GM19397 (cell line): Measurements from ENCODE around the gene GPSM1.

ENCODE experiments used
- ATAC-seq: cut with Tn5 transposase; IDR thresholded peaks from one replicate; pipeline ENCODE4 v1.9.1; 2021; ENCODE audit warnings: mild to moderate bottlenecking, moderate library complexity; ENCODE audit not compliant: unreplicated experiment

The GPSM1 gene

DNA sequence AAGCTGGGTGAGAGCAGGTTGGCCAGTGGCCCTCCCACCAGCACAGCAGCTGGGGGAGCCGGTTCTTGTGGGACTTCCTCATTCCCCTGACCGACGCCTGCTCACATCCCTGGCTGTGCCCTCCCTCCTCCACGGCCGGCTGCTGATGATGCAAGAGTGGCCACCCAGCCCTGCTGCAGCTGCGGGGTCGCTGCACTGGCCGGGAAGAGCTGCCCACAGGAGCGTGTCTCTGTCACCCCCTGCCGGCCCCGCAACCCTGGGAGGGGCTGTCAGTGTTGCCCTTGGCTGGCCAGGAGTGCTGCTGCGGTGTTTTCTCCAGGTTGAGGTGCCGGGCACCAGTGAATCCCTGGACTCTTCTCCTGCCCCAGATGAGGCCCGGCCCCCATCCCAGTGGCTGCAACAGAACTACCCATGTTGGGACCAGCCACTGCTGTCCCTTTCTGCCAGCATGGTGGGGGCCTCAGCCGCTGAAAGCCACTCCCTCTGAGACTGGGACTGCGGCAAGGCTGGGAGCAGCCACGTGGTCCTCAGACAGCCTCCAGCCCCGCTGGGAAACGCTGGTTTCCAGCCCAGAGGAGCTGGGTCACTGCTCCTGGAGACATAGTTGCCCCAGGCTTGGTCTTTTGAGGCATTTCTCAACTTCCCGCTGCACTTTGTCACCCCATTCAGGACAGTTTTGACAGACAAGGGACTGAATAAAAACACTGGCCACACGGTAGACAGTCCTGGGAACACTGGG, 45.4 kb downstream of the GPSM1 start:
- no peak for ATAC-seq

DNA sequence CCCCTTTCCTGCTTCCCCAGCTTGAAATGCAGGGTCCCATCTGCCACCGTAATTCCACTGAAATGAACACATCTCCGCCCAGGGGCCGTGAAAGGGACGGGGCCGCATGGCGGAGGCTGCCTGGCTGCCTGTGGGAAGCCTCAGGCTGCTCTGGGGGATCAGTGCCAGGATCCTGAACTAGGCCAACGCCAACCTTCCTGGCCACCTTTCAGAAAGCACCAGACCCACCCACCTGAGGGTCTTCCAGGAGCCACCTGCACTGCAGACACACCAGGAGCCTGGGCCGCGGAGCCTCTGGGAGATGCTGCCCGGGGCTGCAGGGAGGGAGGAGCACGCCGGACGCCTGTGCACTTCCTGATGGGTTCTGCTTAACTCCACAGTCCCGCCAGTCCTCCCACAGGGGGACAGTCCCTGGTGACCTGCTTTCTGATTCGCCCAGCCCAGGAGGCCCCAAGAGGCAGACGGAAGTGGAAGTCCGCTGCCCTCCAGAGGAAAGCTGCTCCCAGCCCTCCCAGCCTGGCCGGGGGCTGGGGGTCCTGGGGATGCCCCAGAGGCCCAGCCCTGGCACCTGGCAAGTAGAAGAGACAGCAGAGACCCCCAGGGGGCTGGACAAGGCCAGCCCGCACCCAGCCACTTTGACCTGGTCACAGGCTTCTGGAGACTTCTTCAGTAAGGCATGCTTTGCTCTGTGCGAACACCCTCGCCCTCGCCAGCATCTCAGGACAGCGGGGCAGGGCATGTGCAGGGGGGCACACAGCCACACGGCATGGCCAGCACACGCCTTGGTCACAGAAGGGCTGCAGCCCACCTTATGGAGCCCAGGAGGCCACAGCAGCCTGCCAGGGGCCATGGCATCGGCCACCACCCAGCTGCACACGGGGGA, 46.2 kb downstream of the GPSM1 start, which contains the start of gene CARD9:
CARD9 (minus strand) TSS at position 370 of the 883 bp plus-strand sequence. CDS start 1,591 bp downstream, outside the sequence.
- no peak for ATAC-seq

GRCh38 chr9:136374183-136374575, 46.8 kb downstream of the GPSM1 start:
- ATAC-seq = no peak

DNA sequence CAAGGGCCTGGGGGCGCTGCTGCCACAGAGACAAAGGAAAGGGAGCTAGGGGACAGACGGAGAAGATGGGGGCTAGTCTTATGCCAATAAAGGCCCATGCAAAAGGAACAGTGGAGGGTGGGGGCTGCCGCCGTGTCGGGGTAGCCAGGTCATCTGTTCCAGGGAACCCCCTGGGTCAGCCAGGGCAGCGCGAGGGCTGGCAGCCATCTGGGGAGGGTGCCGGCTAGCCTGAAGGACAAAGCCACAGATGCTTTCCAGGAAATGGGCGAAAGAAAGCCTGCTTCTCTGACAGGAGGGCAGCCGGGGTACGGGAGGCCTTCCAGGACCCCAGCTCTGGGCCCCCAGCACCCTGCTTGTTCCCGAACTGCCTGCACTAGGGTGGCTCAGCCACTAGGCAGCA, 47.8 kb downstream of the GPSM1 start:
- no peak for ATAC-seq

DNA sequence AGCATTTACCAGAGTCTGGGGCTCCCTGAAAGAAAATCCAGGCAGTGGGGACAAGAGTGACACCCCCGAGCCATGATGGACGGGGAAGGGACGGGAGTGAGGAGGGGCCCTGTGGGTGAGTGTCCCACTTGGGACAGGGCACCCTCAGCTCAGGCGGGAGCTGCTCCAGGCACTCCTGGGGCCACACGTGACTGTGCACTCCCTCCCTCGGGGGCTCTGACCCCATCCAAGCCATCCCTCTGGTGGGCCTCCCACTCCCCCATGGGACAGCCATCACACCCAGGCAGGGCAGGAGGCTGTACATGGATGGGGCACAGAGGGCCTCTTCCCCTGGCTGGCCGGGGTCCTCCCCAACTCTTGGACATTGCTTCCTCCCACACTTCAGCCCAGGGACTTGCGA, 49.1 kb downstream of the GPSM1 start:
- ATAC-seq = no peak

DNA sequence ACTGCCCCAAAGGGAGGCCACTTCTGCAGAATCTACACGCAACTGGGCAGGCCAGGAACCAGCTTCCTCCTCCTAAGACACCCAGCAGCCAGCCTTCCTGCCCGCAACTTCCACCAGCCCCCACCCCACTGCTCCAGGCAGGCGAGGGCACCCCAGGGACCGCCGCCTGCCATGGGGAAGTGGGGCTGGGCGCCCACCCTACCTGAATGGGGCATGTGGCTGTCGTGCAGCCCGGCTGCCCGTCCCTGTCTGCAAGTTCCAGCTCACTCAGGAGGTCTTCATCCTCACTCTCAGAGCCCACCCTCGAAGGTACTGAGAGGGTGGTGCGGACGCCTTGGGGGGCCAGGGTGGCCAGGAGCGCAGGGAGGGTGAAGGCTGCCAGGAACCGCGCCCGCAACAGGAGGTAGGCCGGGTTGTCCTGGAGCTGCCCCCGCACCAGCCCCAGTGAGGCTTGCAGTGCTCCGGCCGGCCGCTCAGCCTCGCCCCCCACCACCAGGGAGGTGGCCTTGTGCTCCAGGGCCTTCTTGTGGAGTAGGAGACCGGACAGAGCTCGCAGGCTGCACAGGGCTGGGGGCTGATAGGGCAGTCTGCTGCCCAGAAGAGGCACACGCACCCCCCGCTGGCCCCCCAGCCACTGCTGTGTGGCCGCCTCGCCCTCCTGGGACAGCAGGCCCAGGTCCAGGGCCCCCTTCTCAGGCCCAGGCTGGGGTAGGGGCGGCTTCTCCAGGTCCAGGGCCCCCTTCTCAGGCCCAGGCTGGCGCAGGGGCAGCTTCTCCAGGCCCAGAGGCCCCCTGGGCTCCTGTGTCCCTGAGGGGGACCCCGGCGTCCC, 50.2 kb downstream of the GPSM1 start:
- no peak for ATAC-seq

- no peak for ATAC-seq
Measured at GRCh38 chr9:136378170-136379002, 51.0 kb downstream of the GPSM1 start.

DNA sequence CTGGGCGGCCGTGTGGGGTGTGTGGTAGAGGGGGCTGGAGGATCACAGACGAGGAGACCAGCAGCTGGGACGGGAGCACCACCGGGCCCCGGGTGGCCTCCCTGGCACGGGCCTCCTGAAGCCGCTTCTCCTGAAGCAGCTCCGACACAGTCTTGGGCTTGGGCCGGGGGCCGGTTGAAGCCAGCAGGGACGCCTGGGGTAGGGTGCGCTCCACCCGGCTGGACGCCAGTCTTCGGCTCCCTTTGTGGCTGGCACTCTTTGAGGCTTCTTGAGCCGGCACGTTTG, 51.6 kb downstream of the GPSM1 start:
- ATAC-seq = no peak

GRCh38 chr9:136379401-136379800, 52.1 kb downstream of the GPSM1 start:
- ATAC-seq = no peak

DNA sequence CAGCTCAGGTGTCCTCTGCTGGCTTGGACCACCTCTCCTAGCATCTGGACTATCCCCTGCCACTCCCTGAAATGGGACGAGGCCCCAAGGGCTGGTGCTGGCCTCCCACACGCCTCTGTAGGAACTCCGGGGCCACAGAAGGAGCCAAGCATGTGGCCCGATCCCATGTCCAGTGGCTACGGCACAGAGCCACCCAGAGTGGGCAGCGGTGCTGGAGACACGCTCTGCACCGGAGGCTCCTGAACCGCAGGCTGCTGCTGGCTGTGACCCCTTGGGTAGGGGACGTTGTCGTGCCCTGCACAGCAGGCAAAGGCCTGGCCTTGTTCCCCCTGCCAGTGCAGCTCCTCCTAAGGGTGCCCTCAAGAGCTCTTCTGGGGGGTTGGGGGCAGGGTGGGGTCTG, 52.6 kb downstream of the GPSM1 start:
- ATAC-seq = no peak

DNA sequence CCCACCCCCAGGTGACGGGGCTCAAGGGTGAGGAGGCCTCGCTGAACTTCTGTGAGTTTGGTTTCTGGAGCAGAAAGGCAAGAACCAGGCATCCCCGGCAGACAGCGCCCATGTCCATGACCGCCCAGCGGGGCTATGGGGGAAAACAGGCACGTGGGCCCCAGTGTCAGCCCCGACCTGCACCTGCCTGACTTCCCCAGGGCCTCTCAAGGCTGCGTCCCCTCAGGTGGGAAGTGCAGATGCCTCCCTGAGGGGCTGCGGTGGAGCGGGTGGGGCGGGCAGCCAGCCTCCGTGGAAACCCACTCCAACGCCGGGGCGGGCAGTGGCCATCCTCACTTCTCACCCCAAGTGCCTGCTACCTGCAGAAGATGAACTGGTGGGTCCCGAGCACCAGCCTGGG, 53.0 kb downstream of the GPSM1 start:
- no peak for ATAC-seq

DNA sequence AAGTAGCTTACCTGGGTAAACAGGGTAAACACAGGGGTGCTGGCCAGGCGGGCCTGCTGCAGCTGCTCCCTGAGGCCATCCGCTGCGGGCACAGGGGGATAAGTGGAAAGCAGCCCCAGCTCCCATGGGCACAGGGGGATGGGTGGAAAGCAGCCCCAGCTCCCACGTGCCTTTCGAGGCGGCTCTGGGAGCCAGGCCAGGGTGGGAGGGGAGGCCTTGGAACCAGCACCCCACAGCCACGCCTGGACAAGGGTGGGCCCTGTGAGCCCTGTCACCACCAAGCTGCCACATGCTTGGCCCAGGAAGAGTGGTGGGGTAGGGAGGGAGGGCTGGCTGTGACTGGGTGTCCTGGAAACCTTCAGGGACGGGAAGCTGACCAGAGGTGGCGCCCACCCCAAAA, 54.0 kb downstream of the GPSM1 start:
- ATAC-seq = no peak

DNA sequence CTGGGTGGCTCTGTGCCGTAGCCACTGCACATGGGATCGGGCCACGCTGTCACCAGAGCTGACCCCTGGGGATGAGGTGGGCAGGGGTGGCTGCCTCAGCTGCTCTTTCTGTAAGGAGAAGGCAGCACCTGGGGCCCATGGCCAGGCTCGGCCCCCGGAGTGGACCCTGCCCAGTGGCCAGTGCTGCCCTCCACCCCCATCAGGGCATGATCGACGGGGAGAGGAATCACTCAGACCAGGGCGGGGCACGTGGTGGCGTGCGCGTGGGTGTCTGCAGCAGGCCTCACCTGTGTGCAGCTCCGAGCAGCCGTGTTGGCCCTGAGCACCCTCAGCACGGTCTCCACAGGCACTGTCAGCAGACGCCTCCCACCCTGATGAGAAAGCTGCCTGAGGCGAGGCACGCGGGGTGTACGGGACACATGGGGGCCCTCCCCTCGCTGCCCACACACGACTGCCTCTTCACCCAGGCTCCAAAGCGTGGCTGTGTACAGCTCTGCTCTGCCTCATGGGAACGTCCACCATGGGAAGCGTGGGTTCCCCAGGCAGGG, 54.7 kb downstream of the GPSM1 start:
- ATAC-seq = no peak

DNA sequence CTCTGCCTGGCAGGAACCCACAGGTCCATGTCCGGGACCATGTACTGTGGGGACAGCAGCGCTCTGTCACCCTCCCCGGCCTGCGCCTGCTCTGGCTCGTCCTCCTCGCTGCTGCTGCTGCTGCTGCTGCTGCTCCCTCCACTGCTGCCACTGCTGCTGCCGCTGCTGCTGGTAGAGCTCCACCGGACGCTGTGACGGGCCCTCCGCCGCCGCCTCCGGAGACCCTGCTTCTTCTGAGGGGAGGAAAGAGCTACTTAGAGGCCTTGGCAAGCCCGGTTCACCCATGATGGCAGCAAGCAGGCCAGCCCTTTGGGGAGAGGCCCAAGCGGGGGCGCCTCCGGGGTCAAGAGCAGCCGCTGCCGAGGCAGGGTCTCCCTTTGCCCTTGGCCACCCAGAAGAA, 56.1 kb downstream of the GPSM1 start:
- ATAC-seq = no peak

- no peak for ATAC-seq
Measured at GRCh38 chr9:136385015-136385414, 57.7 kb downstream of the GPSM1 start.

DNA sequence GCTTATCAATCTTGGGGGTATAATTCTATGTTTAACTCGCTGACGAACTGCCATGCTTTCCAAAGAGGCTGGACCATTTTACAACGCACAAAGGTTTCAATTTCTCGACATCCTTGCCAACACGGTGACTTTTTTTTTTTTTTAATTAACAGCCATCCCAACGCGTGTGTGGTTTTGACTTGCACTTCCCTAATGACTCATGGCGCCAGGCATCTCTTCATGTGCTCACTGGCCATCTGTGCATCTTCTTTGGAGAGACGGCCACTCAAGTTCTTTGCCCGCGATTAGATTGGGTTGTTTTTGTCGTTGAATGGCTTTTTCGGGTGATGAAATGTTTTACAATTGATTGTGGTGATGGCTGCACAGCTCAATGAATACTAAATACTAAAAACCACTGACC, 58.7 kb downstream of the GPSM1 start:
- ATAC-seq = no peak

GRCh38 chr9:136387217-136387616, 59.9 kb downstream of the GPSM1 start:
- ATAC-seq = no peak

GRCh38 chr9:136389396-136389795, 62.1 kb downstream of the GPSM1 start:
- no peak for ATAC-seq

DNA sequence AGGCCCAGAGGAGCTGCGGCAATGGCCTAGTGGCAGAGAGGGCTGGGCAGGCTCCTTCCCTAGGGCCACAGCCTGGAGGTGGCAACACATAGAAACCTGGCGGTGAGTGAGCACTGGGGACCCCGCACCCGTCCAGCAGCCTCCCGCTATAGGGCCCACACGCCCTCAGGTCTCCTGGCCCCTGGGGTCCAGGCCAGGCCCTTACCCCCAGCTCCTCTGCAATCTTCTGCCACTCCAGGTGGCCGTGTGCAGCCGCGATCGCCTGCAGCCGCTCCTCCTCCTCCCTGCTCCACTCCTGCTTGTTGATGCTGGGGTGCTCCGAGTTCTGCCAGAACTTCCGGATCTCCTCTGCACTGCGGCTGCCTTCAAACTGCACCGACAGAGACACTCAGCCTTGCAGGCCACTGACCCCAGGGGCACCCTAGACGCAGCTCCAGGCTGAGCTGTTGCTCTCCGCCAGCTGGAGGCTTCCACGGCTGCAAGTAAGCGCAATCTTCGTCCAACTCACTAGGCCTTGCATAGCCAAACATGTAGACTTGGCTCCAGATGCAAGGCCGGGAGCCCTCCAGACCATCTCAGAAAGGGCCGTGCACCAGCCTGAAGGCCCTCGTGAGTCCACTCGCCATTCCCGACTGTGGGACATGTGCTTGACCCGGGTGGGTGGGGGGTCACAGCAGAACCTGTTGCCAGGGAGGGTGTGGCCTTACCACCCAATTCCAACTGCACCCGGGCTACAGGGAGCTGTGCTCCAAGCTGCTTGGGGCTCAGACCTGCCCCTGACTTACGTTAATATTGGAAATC, 64.6 kb downstream of the GPSM1 start:
- no peak for ATAC-seq
